Measurements from ENCODE around the gene HBQ1.
"Not testable (repeated sequence)": the region's sequence is repeated elsewhere in the genome, so short reads cannot be mapped to it uniquely, and the experiment has no call there.

The HBQ1 gene

DNA sequence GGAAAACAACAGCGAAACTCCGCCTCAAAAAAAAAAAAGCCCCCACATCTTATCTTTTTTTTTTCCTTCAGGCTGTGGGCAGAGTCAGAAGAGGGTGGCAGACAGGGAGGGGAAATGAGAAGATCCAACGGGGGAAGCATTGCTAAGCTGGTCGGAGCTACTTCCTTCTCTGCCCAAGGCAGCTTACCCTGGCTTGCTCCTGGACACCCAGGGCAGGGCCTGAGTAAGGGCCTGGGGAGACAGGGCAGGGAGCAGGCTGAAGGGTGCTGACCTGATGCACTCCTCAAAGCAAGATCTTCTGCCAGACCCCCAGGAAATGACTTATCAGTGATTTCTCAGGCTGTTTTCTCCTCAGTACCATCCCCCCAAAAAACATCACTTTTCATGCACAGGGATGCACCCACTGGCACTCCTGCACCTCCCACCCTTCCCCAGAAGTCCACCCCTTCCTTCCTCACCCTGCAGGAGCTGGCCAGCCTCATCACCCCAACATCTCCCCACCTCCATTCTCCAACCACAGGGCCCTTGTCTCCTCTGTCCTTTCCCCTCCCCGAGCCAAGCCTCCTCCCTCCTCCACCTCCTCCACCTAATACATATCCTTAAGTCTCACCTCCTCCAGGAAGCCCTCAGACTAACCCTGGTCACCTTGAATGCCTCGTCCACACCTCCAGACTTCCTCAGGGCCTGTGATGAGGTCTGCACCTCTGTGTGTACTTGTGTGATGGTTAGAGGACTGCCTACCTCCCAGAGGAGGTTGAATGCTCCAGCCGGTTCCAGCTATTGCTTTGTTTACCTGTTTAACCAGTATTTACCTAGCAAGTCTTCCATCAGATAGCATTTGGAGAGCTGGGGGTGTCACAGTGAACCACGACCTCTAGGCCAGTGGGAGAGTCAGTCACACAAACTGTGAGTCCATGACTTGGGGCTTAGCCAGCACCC, 5.0 kb upstream of the HBQ1 start:
- TF ChIP-seq JUND (IDR thresholded peaks at IDR 0.05; ENCODE audit: low read depth) = no peak
- in situ Hi-C loops (cut with HindIII; ENCODE audit: low pct_unique_long_range_greater_than_20kb, low sequenced_read_pairs) = no loop called here
- peak; percentile 69 to 78 for DNase-seq (ENCODE audit: low read depth in 1 of 2, low spot score in 1 of 2)

DNA sequence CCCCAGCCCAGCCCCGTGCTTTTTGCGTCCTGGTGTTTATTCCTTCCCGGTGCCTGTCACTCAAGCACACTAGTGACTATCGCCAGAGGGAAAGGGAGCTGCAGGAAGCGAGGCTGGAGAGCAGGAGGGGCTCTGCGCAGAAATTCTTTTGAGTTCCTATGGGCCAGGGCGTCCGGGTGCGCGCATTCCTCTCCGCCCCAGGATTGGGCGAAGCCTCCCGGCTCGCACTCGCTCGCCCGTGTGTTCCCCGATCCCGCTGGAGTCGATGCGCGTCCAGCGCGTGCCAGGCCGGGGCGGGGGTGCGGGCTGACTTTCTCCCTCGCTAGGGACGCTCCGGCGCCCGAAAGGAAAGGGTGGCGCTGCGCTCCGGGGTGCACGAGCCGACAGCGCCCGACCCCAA, 4.3 kb upstream of the HBQ1 start:
- in situ Hi-C loops (cut with HindIII; ENCODE audit: low pct_unique_long_range_greater_than_20kb, low sequenced_read_pairs) = not testable (repeated sequence)

DNA sequence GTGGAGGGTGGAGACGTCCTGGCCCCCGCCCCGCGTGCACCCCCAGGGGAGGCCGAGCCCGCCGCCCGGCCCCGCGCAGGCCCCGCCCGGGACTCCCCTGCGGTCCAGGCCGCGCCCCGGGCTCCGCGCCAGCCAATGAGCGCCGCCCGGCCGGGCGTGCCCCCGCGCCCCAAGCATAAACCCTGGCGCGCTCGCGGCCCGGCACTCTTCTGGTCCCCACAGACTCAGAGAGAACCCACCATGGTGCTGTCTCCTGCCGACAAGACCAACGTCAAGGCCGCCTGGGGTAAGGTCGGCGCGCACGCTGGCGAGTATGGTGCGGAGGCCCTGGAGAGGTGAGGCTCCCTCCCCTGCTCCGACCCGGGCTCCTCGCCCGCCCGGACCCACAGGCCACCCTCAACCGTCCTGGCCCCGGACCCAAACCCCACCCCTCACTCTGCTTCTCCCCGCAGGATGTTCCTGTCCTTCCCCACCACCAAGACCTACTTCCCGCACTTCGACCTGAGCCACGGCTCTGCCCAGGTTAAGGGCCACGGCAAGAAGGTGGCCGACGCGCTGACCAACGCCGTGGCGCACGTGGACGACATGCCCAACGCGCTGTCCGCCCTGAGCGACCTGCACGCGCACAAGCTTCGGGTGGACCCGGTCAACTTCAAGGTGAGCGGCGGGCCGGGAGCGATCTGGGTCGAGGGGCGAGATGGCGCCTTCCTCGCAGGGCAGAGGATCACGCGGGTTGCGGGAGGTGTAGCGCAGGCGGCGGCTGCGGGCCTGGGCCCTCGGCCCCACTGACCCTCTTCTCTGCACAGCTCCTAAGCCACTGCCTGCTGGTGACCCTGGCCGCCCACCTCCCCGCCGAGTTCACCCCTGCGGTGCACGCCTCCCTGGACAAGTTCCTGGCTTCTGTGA, 3.5 kb upstream of the HBQ1 start, which contains the start of gene HBA1:
Gene HBA1 (plus strand): TSS at position 204 of the 906 bp plus-strand sequence. CDS start 37 bp downstream, at position 241.
- DNase-seq (ENCODE audit: low read depth in 1 of 2, low spot score in 1 of 2); in situ Hi-C loops (cut with HindIII; ENCODE audit: low pct_unique_long_range_greater_than_20kb, low sequenced_read_pairs): not testable (repeated sequence)

More for the DNA sequence above, 4.3 kb upstream of the HBQ1 start:
- not testable (repeated sequence) for DNase-seq (ENCODE audit: low read depth in 1 of 2, low spot score in 1 of 2)

DNA sequence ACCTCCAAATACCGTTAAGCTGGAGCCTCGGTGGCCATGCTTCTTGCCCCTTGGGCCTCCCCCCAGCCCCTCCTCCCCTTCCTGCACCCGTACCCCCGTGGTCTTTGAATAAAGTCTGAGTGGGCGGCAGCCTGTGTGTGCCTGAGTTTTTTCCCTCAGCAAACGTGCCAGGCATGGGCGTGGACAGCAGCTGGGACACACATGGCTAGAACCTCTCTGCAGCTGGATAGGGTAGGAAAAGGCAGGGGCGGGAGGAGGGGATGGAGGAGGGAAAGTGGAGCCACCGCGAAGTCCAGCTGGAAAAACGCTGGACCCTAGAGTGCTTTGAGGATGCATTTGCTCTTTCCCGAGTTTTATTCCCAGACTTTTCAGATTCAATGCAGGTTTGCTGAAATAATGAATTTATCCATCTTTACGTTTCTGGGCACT, 2.9 kb upstream of the HBQ1 start:
- TF ChIP-seq JUND (IDR thresholded peaks at IDR 0.05; ENCODE audit: low read depth) = no peak
- DNase-seq (ENCODE audit: low read depth in 1 of 2, low spot score in 1 of 2) = no peak
- in situ Hi-C loops (cut with HindIII; ENCODE audit: low pct_unique_long_range_greater_than_20kb, low sequenced_read_pairs) = no loop called here

DNA sequence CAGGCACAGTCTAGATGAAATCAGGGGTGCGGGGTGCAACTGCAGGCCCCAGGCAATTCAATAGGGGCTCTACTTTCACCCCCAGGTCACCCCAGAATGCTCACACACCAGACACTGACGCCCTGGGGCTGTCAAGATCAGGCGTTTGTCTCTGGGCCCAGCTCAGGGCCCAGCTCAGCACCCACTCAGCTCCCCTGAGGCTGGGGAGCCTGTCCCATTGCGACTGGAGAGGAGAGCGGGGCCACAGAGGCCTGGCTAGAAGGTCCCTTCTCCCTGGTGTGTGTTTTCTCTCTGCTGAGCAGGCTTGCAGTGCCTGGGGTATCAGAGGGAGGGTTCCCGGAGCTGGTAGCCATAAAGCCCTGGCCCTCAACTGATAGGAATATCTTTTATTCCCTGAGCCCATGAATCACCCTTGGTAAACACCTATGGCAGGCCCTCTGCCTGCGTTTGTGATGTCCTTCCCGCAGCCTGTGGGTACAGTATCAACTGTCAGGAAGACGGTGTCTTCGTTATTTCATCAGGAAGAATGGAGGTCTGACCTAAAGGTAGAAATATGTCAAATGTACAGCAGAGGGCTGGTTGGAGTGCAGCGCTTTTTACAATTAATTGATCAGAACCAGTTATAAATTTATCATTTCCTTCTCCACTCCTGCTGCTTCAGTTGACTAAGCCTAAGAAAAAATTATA, 2.1 kb upstream of the HBQ1 start:
- TF ChIP-seq JUND (IDR thresholded peaks at IDR 0.05; ENCODE audit: low read depth) = no peak
- no peak for DNase-seq (ENCODE audit: low read depth in 1 of 2, low spot score in 1 of 2)
- in situ Hi-C loops (cut with HindIII; ENCODE audit: low pct_unique_long_range_greater_than_20kb, low sequenced_read_pairs) = no loop called here

DNA sequence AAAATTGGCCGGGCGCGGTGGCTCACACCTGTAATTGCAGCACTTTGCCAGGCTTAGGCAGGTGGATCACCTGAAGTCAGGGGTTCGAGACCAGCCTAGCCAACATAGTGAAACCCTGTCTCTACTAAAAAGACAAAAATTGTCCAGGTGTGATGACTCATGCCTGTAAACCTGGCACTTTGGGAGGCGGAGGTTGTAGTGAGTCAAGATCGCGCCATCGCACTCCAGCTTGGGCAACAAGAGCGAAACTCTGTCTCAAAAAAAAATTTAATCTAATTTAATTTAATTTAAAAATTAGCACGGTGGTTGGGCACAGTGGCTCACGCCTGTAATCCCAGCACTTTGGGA, 1.6 kb upstream of the HBQ1 start:
- no peak for DNase-seq (ENCODE audit: low read depth in 1 of 2, low spot score in 1 of 2)
- in situ Hi-C loops (cut with HindIII; ENCODE audit: low pct_unique_long_range_greater_than_20kb, low sequenced_read_pairs) = no loop called here
- TF ChIP-seq JUND (IDR thresholded peaks at IDR 0.05; ENCODE audit: low read depth) = no peak

DNA sequence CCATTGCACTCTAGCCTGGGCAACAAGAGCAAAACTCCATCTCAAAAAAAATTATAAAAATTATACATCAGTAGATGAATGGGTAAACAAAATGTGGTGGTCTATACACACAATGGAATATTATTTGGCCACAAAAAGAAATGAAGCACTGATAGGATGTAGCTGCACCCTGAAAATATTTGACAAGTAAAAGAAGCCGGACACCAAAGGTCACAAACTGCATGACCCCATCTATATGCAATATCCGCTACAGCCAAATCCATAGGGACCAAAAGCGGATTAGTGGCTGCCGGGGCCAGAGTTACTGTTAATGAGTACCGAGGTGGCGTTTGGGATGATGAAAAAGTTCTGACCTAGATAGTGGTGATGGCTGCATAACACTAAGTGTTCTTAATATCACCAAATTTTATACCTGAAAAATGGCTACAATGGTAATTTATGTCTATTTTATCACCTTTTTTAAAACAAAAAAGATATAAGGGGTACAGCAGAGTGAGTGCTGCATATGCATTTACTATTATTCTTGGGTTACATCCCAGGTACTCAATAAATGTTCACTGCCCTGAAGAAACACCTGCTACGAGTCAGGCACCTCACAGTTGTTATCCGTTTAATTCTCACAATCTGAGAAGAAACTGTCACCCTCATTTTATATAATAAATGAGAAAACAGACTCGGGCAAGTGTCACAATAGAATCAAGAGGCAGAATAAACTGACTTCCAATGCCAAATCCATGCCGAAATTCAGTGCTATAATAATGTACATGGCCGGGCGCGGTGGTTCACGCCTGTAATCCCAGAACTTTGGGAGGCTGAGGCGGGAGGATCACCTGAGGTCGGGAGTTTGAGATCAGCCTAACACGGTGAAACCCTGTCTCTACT, 807 bp upstream of the HBQ1 start:
- TF ChIP-seq JUND (IDR thresholded peaks at IDR 0.05; ENCODE audit: low read depth) = no peak
- in situ Hi-C loops (cut with HindIII; ENCODE audit: low pct_unique_long_range_greater_than_20kb, low sequenced_read_pairs) = no loop called here
- no peak for DNase-seq (ENCODE audit: low read depth in 1 of 2, low spot score in 1 of 2)

DNA sequence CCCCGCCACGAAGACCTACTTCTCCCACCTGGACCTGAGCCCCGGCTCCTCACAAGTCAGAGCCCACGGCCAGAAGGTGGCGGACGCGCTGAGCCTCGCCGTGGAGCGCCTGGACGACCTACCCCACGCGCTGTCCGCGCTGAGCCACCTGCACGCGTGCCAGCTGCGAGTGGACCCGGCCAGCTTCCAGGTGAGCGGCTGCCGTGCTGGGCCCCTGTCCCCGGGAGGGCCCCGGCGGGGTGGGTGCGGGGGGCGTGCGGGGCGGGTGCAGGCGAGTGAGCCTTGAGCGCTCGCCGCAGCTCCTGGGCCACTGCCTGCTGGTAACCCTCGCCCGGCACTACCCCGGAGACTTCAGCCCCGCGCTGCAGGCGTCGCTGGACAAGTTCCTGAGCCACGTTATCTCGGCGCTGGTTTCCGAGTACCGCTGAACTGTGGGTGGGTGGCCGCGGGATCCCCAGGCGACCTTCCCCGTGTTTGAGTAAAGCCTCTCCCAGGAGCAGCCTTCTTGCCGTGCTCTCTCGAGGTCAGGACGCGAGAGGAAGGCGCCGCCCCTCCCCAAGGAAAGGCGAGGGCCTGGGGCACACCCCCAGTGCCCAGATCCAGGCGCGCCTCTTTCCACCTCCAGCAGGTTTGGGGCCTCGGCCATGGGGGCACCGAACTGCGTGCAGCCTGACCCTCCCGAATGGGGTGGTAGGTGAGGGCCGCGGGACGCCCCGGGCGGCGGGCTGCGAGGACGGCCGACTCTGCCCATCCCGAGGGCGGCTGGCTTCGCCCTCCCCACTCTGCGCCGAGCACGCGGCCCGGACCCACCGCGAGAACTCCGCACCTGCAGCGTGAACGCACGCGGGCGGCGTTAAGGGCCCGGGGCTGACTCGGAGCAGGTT, 664 bp downstream of the HBQ1 start:
- no peak for TF ChIP-seq JUND (IDR thresholded peaks at IDR 0.05; ENCODE audit: low read depth)
- DNase-seq (ENCODE audit: low read depth in 1 of 2, low spot score in 1 of 2) = peak; percentile 82 to 89
- in situ Hi-C loops (cut with HindIII; ENCODE audit: low pct_unique_long_range_greater_than_20kb, low sequenced_read_pairs) = no loop called here

DNA sequence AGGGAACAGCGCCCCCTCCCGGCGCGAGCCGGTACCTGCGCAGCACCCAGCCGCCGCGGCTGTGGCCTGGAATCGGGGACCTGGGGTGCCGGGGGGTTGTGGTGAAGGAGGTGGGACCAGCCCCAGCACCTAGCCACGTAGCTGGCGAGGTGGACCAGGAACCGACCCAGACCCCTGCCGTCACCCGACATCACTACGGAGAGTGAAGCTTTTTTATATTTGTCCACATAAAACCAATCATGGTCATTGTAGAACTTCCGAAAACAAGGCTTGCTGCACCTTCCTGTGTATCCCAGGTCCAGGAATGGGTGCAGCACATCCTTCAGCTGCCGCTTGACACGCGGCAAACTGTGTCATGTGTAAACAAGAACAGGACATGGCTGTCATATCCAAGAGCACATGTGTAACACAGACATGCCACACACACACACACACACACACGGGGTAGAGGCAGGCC, 1.3 kb downstream of the HBQ1 start:
- peak in 1 of 2 experiments; percentile 9 for DNase-seq (ENCODE audit: low read depth in 1 of 2, low spot score in 1 of 2)
- no peak for TF ChIP-seq JUND (IDR thresholded peaks at IDR 0.05; ENCODE audit: low read depth)
- in situ Hi-C loops (cut with HindIII; ENCODE audit: low pct_unique_long_range_greater_than_20kb, low sequenced_read_pairs) = no loop called here

DNA sequence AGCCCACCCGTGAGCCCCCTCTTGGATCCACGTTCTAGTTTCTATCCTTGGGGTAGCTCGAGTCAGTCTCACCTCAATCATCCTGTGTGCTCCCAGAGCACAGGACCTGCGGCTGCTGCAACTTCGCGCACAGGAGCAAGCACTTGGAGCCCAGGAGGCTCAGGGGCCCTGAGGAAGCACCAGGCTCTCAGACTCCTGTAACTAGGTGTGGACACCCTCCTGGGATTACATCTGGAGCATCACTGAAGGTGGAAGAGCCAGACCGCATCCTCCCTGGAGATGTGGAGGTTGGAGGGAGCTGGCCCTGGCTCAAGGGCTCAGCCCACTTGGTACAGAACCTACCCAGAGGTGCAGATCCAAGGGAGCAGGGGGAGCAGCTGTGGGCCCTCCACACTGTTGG, 2.7 kb downstream of the HBQ1 start:
- DNase-seq (ENCODE audit: low read depth in 1 of 2, low spot score in 1 of 2) = no peak
- no peak for TF ChIP-seq JUND (IDR thresholded peaks at IDR 0.05; ENCODE audit: low read depth)
- in situ Hi-C loops (cut with HindIII; ENCODE audit: low pct_unique_long_range_greater_than_20kb, low sequenced_read_pairs) = no loop called here

DNA sequence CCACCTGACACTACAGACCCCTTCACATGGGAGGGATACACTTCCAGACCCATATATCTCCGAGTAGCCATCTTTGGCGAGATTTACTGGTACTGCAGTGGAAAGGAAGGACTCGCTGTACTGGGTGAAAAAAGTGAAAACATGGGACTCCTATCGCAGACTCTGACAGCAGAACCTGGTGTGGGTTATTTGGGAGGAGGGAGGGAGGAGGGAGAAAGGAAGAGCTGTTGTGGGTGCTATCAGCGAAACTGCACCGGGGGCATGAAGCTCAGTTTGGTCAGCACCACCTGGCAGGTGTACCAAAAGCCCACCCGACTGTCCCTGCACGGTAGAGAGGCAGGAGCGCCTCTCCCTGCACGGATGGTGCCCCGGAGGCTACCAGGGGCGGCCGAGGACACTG, 5.0 kb downstream of the HBQ1 start:
- in situ Hi-C loops (cut with HindIII; ENCODE audit: low pct_unique_long_range_greater_than_20kb, low sequenced_read_pairs) = no loop called here
- DNase-seq (ENCODE audit: low read depth in 1 of 2, low spot score in 1 of 2) = no peak
- no peak for TF ChIP-seq JUND (IDR thresholded peaks at IDR 0.05; ENCODE audit: low read depth)

Measured in T47D (cell line).